ENCODE measurements around the gene KRT12.

DNA sequence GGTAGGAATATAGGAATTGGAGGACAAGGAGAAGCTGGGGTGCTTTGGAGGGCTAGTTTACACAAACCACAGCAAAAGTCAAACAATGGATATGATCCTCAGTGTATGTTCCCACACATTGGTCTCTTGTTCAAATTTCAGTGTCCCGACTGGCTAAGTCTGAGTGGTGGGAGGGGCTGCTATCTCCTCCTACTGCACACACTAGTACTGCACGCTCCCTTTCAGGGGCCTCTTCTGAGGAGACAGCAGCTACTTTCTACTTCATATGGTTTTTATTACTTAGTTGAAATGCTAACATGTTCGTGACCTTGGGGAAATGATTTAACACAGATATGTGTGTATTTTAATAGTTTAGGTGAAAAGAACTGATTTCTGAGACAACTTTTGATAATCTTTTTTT lies 25.8 kb downstream of the KRT12 start:
- TF ChIP-seq CTCF (IDR thresholded peaks at IDR 0.05; ENCODE audit: poor library complexity) (no peak), EZH2 (IDR thresholded peaks at IDR 0.05; ENCODE audit: borderline replicate concordance) (no peak), EZH2phosphoT487 (IDR thresholded peaks at IDR 0.05; ENCODE audit: low read depth, severe bottlenecking, unreplicated experiment) (no peak)
